Measurements from ENCODE around the gene AK8.

DNA sequence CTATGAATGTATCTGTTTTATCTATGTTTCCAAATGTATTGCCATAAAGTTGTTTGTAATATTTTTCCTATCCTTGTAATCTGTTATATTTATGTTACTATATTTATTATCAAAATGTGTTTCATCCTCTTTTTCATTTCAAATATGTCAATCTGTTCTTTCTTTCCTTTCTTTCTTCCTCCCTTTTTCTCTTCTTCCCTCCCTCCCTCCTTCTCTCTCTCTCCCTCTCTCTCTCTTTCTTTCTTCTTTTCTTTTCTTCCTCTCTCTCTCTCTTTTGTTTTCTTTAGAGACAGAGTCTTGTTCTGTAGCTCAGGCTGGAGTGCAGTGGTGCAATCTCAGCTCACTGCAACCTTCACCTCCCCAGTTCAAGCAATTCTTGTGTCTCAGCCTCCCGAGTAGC, 116.5 kb downstream of the AK8 start:
- no peak for TF ChIP-seq POLR2A (IDR thresholded peaks at IDR 0.05)
- TF ChIP-seq, protein P1, sequence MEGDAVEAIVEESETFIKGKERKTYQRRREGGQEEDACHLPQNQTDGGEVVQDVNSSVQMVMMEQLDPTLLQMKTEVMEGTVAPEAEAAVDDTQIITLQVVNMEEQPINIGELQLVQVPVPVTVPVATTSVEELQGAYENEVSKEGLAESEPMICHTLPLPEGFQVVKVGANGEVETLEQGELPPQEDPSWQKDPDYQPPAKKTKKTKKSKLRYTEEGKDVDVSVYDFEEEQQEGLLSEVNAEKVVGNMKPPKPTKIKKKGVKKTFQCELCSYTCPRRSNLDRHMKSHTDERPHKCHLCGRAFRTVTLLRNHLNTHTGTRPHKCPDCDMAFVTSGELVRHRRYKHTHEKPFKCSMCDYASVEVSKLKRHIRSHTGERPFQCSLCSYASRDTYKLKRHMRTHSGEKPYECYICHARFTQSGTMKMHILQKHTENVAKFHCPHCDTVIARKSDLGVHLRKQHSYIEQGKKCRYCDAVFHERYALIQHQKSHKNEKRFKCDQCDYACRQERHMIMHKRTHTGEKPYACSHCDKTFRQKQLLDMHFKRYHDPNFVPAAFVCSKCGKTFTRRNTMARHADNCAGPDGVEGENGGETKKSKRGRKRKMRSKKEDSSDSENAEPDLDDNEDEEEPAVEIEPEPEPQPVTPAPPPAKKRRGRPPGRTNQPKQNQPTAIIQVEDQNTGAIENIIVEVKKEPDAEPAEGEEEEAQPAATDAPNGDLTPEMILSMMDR (IDR thresholded peaks at IDR 0.05), result no peak
